ENCODE measurements around the gene MORN1.
A peak's percentile ranks its signal among the peaks of the same experiment; 100 is the strongest.

The MORN1 gene

GRCh38 chr1:2393471-2393877 is 2.1 kb upstream of the MORN1 start:
- TF ChIP-seq TOX (CRISPR knock-in tag; IDR thresholded peaks at IDR 0.05; ENCODE audit: borderline replicate concordance) = no peak
- ATAC-seq = no peak

DNA sequence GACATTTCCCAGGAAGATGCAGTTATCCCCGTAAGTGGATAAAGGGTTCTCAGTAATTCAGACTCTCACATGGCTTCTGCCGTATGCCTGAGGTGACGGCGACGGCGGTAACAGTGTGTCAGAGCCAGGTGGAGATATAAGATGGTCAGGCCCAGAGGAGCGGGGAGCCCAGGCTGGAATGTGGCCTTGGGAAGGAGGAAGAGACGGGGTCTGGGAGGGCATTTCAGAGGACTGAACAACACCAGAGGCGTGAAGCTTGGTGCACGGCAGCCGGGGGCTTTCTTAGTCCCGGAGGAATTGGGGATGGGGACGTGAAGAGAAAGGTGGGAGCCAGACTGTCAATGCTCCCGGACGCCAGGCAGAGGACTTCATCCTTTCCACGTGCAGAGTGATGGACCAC is 1.3 kb upstream of the MORN1 start:
- TF ChIP-seq ZC3H10 (CRISPR knock-in tag; IDR thresholded peaks at IDR 0.05) (no peak), ZFP3 (CRISPR knock-in tag; IDR thresholded peaks at IDR 0.05) (no peak), PATZ1 (CRISPR knock-in tag; IDR thresholded peaks at IDR 0.05; ENCODE audit: borderline replicate concordance) (no peak), BACH2 (CRISPR knock-in tag; IDR thresholded peaks at IDR 0.05; ENCODE audit: borderline replicate concordance) (no peak), RARB (CRISPR knock-in tag; IDR thresholded peaks at IDR 0.05) (no peak), TCF4 (CRISPR knock-in tag; IDR thresholded peaks at IDR 0.05; ENCODE audit: borderline replicate concordance) (no peak), CSDC2 (CRISPR knock-in tag; IDR thresholded peaks at IDR 0.05) (no peak), SNAI2 (CRISPR knock-in tag; IDR thresholded peaks at IDR 0.05) (no peak), ESRRG (CRISPR knock-in tag; IDR thresholded peaks at IDR 0.05) (no peak), ZNF565 (CRISPR knock-in tag; conservative IDR thresholded peaks at IDR 0.05; ENCODE audit: low read depth) (no peak), PPARA (CRISPR knock-in tag; IDR thresholded peaks at IDR 0.05; ENCODE audit: borderline replicate concordance) (no peak)
- TF ChIP-seq, protein P1, sequence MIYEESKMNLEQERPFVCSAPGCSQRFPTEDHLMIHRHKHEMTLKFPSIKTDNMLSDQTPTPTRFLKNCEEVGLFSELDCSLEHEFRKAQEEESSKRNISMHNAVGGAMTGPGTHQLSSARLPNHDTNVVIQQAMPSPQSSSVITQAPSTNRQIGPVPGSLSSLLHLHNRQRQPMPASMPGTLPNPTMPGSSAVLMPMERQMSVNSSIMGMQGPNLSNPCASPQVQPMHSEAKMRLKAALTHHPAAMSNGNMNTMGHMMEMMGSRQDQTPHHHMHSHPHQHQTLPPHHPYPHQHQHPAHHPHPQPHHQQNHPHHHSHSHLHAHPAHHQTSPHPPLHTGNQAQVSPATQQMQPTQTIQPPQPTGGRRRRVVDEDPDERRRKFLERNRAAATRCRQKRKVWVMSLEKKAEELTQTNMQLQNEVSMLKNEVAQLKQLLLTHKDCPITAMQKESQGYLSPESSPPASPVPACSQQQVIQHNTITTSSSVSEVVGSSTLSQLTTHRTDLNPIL (CRISPR knock-in tag; IDR thresholded peaks at IDR 0.05; ENCODE audit: low read depth) = no peak
- TF ChIP-seq, protein P2, sequence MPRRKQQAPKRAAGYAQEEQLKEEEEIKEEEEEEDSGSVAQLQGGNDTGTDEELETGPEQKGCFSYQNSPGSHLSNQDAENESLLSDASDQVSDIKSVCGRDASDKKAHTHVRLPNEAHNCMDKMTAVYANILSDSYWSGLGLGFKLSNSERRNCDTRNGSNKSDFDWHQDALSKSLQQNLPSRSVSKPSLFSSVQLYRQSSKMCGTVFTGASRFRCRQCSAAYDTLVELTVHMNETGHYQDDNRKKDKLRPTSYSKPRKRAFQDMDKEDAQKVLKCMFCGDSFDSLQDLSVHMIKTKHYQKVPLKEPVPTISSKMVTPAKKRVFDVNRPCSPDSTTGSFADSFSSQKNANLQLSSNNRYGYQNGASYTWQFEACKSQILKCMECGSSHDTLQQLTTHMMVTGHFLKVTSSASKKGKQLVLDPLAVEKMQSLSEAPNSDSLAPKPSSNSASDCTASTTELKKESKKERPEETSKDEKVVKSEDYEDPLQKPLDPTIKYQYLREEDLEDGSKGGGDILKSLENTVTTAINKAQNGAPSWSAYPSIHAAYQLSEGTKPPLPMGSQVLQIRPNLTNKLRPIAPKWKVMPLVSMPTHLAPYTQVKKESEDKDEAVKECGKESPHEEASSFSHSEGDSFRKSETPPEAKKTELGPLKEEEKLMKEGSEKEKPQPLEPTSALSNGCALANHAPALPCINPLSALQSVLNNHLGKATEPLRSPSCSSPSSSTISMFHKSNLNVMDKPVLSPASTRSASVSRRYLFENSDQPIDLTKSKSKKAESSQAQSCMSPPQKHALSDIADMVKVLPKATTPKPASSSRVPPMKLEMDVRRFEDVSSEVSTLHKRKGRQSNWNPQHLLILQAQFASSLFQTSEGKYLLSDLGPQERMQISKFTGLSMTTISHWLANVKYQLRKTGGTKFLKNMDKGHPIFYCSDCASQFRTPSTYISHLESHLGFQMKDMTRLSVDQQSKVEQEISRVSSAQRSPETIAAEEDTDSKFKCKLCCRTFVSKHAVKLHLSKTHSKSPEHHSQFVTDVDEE (CRISPR knock-in tag; IDR thresholded peaks at IDR 0.05) = no peak
- ATAC-seq = no peak

DNA sequence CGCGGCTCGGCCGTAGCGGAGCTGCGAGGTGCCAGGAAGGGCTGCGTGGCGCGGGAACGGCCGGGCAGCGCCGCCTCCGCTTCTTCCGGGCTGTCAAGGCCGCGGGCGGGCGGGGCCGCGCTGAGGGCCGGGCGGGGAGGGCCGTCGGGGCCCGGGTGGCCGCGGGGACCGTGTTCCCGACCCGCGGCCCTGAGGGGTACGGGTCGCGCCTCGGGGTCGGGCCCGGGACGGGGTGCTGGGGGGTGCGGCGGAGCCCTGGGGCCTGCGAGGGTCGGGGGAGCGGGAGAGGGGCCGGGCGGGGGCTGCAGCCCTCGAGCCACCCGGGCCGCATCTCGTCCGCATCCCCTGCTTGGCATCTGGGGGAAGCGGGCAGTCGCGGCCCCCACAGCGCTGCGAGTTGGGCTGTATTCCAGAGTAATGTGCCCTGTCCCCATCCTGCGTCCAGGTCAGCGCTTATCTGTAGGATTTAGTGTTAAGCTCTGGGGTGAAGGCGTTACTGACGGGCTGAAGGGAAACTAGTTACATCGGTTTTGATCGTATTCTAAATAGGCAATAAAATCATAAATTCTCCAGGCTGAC is 666 bp upstream of the MORN1 start:
- peak; percentile 7 for ATAC-seq
- TF ChIP-seq ZNF70 (CRISPR knock-in tag; IDR thresholded peaks at IDR 0.05) (no peak), ZFP30 (CRISPR knock-in tag; IDR thresholded peaks at IDR 0.05) (no peak), CSRNP3 (CRISPR knock-in tag; IDR thresholded peaks at IDR 0.05) (no peak), ESRRG (CRISPR knock-in tag; IDR thresholded peaks at IDR 0.05) (no peak), TOX (CRISPR knock-in tag; IDR thresholded peaks at IDR 0.05; ENCODE audit: borderline replicate concordance) (no peak), ZNF565 (CRISPR knock-in tag; conservative IDR thresholded peaks at IDR 0.05; ENCODE audit: low read depth) (no peak)

GRCh38 chr1:2389644-2390043 is 1.7 kb downstream of the MORN1 start:
- no peak for ATAC-seq
- TF ChIP-seq ZNF8 (CRISPR knock-in tag; IDR thresholded peaks at IDR 0.05) (no peak), TOX (CRISPR knock-in tag; IDR thresholded peaks at IDR 0.05; ENCODE audit: borderline replicate concordance) (no peak), CSDC2 (CRISPR knock-in tag; IDR thresholded peaks at IDR 0.05) (no peak), OSR1 (CRISPR knock-in tag; IDR thresholded peaks at IDR 0.05) (no peak), TCF4 (CRISPR knock-in tag; IDR thresholded peaks at IDR 0.05; ENCODE audit: borderline replicate concordance) (no peak), ARNTL (CRISPR knock-in tag; IDR thresholded peaks at IDR 0.05; ENCODE audit: borderline replicate concordance, low read depth) (no peak), SNAI2 (CRISPR knock-in tag; IDR thresholded peaks at IDR 0.05) (no peak), BACH2 (CRISPR knock-in tag; IDR thresholded peaks at IDR 0.05; ENCODE audit: borderline replicate concordance) (no peak), PPARA (CRISPR knock-in tag; IDR thresholded peaks at IDR 0.05; ENCODE audit: borderline replicate concordance) (no peak), ZNF70 (CRISPR knock-in tag; IDR thresholded peaks at IDR 0.05) (no peak), RARB (CRISPR knock-in tag; IDR thresholded peaks at IDR 0.05) (no peak), ZFP30 (CRISPR knock-in tag; IDR thresholded peaks at IDR 0.05) (no peak), ZFP3 (CRISPR knock-in tag; IDR thresholded peaks at IDR 0.05) (no peak), ZNF565 (CRISPR knock-in tag; conservative IDR thresholded peaks at IDR 0.05; ENCODE audit: low read depth) (no peak), GLIS3 (CRISPR knock-in tag; IDR thresholded peaks at IDR 0.05) (no peak), ZC3H10 (CRISPR knock-in tag; IDR thresholded peaks at IDR 0.05) (no peak), ESRRG (CRISPR knock-in tag; IDR thresholded peaks at IDR 0.05) (no peak), CSRNP3 (CRISPR knock-in tag; IDR thresholded peaks at IDR 0.05) (no peak)
- TF ChIP-seq, protein P3, sequence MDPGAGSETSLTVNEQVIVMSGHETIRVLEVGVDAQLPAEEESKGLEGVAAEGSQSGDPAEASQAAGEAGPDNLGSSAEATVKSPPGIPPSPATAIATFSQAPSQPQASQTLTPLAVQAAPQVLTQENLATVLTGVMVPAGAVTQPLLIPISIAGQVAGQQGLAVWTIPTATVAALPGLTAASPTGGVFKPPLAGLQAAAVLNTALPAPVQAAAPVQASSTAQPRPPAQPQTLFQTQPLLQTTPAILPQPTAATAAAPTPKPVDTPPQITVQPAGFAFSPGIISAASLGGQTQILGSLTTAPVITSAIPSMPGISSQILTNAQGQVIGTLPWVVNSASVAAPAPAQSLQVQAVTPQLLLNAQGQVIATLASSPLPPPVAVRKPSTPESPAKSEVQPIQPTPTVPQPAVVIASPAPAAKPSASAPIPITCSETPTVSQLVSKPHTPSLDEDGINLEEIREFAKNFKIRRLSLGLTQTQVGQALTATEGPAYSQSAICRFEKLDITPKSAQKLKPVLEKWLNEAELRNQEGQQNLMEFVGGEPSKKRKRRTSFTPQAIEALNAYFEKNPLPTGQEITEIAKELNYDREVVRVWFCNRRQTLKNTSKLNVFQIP (CRISPR knock-in tag; IDR thresholded peaks at IDR 0.05; ENCODE audit: borderline replicate concordance, low read depth) = no peak
